ENCODE measurements around the gene SMG6. TPM values are rescaled to one million over a fixed set of nuclear protein-coding genes. Genes with fewer than 3 reads are reported as not detected.

SMG6 gene
- total RNA-seq, 1 experiment from 2014 or later = 28.6 TPM

GRCh38 chr17:2090804-2091534, 212.6 kb downstream of the SMG6 start:
- no peak overlapping the region for H2BK5ac ChIP-seq (ENCODE audit: insufficient read length, low read length)
- no peak overlapping the region for H2AK5ac ChIP-seq (ENCODE audit: insufficient read length, low read length)
- Mint-ChIP-seq H3K4me3 (0 out of 5 replicates have a peak overlapping the region, but pooled peaks of 1 of the 2 experiments have one; percentile 21), H3K9me3 (no peaks in the 10 kb centered on the region), H3K27ac (peak overlapping the region; percentile 30 to 56 (median 35); a peak in 3 of 7 replicates), H3K27me3 (ENCODE audit: low read depth) (no peaks in the 10 kb centered on the region), H3K36me3 (ENCODE audit: insufficient read depth in 1 of 3, low read depth in 3 of 3) (peaks cover 0 to 2% (median 0%) of the 10 kb centered on the region in 3 experiments; a peak in 1 of 7 replicates), H3K4me1 (peaks cover 33 to 40% of the 10 kb centered on the region in 2 experiments)
- no peak overlapping the region for H2BK12ac ChIP-seq (ENCODE audit: insufficient read length, low read depth, low read length)
- TF ChIP-seq CTCF (conservative IDR thresholded peaks at IDR 0.05) = peak; percentile 39; the same call in 2 of the 3 replicates
- H4K91ac ChIP-seq (ENCODE audit: insufficient read length, low read depth, low read length) = no peak overlapping the region
- H3K9ac ChIP-seq (ENCODE audit: extremely low read depth, insufficient read length, low read length) = no peak overlapping the region
- DNase-seq = peak; percentile 81
- no peak overlapping the region for H2BK15ac ChIP-seq (ENCODE audit: low read depth, low read length)
- no peak overlapping the region for H4K8ac ChIP-seq (replicated peaks; ENCODE audit: insufficient read length, low read depth, low read length)
- no peak overlapping the region for H2BK120ac ChIP-seq (ENCODE audit: low read depth, low read length, poor library complexity, severe bottlenecking)
- H2AFZ ChIP-seq (ENCODE audit: low read length) = no peak overlapping the region
- H3K4ac ChIP-seq (ENCODE audit: low read depth, low read length) = no peak overlapping the region
- no peaks in the 10 kb centered on the region for H3K9me3 ChIP-seq (ENCODE audit: control insufficient read depth, low read depth, low read length)
- no CpG with 5 or more reads among the region's 2 CpGs for WGBS (ENCODE audit: extremely low coverage, insufficient read length, low lambda C conversion rate)
- no peak overlapping the region for H3K4me2 ChIP-seq (ENCODE audit: insufficient read depth, insufficient read length, low read length)
- H3K79me1 ChIP-seq (ENCODE audit: insufficient read depth, low read depth, low read length, poor library complexity, severe bottlenecking) = no peaks in the 10 kb centered on the region
- H3K79me2 ChIP-seq (ENCODE audit: insufficient read depth, low read length) = no peaks in the 10 kb centered on the region
- H4K5ac ChIP-seq (ENCODE audit: insufficient read length, low read depth, low read length) = no peak overlapping the region
- no peak overlapping the region for H3K27ac ChIP-seq (ENCODE audit: insufficient read length, low read depth, low read length)
- H3T11ph ChIP-seq (ENCODE audit: low read length) = no peak overlapping the region
- H4K20me1 ChIP-seq (ENCODE audit: control insufficient read depth, insufficient read depth, insufficient read length) = no peaks in the 10 kb centered on the region
- H3K14ac ChIP-seq (ENCODE audit: insufficient read depth, low read length) = no peak overlapping the region
- no peaks in the 10 kb centered on the region for H3K27me3 ChIP-seq (ENCODE audit: insufficient read depth, low read length)
- peaks cover 6% of the 10 kb centered on the region; the same call in 1 of the 2 replicates for H3K4me1 ChIP-seq (ENCODE audit: insufficient read depth, low read length)
- H3K23me2 ChIP-seq (ENCODE audit: insufficient read length, low read depth, low read length, poor library complexity, severe bottlenecking) = no peaks in the 10 kb centered on the region
- H3K23ac ChIP-seq (ENCODE audit: insufficient read length, low read depth, low read length) = no peak overlapping the region
- no peak overlapping the region for H3K56ac ChIP-seq (ENCODE audit: insufficient read length, low read depth, low read length)
- no peak overlapping the region for H2BK20ac ChIP-seq (ENCODE audit: low read depth, low read length, poor library complexity, severe bottlenecking)
- H3K18ac ChIP-seq (ENCODE audit: insufficient read length, low read depth, low read length) = no peak overlapping the region
